GM19239 (cell line): ENCODE results near the gene CTIF.

Source experiments
- DNase-seq: peaks from one replicate; pipeline ENCODE4 v3.0.0; 2011; ENCODE audit warnings: low spot score; ENCODE audit not compliant: insufficient read length
- FAIRE-seq: peaks from 2 replicates; lab custom pipeline; 2011; peaks lifted over from hg19 to GRCh38; lab: Jason Lieb, UNC

The CTIF gene

GRCh38 chr18:48817021-48817461 lies 278.2 kb downstream of the CTIF start:
- DNase-seq = no peak
- no peak for FAIRE-seq

- DNase-seq = no peak
- no peak for FAIRE-seq
Measured at GRCh38 chr18:48818329-48819254, 279.8 kb downstream of the CTIF start.

GRCh38 chr18:48819276-48819675 lies 280.4 kb downstream of the CTIF start:
- no peak for FAIRE-seq

GRCh38 chr18:48819781-48820482 lies 281.1 kb downstream of the CTIF start:
- DNase-seq (no peak), FAIRE-seq (no peak)

More at GRCh38 chr18:48819276-48819675, 280.4 kb downstream of the CTIF start:
- DNase-seq = no peak

GRCh38 chr18:48820483-48821250 lies 281.8 kb downstream of the CTIF start:
- DNase-seq (peak; percentile 76), FAIRE-seq (peak; percentile 99)

- no peak for DNase-seq
- FAIRE-seq = no peak
Measured at GRCh38 chr18:48821251-48821590, 282.4 kb downstream of the CTIF start.

- FAIRE-seq = no peak
- DNase-seq = no peak
Measured at GRCh38 chr18:48821845-48822244, 283.0 kb downstream of the CTIF start.

GRCh38 chr18:48824231-48824970 lies 285.6 kb downstream of the CTIF start:
- FAIRE-seq = no peak
- DNase-seq = no peak

GRCh38 chr18:48825101-48825745 lies 286.4 kb downstream of the CTIF start:
- DNase-seq = no peak
- no peak for FAIRE-seq

GRCh38 chr18:48826271-48826670 lies 287.4 kb downstream of the CTIF start:
- no peak for FAIRE-seq
- no peak for DNase-seq

- FAIRE-seq = no peak
- DNase-seq = no peak
Measured at GRCh38 chr18:48826806-48827205, 288.0 kb downstream of the CTIF start.

GRCh38 chr18:48827291-48828193 lies 288.7 kb downstream of the CTIF start:
- FAIRE-seq (no peak), DNase-seq (no peak)

GRCh38 chr18:48828194-48828545 lies 289.3 kb downstream of the CTIF start:
- no peak for DNase-seq
- peak; percentile 55 for FAIRE-seq

- DNase-seq = no peak
- no peak for FAIRE-seq
Measured at GRCh38 chr18:48828691-48829442, 290.0 kb downstream of the CTIF start.

- FAIRE-seq = no peak
- DNase-seq = no peak
Measured at GRCh38 chr18:48829443-48830149, 290.8 kb downstream of the CTIF start.

GRCh38 chr18:48831113-48831759 lies 292.4 kb downstream of the CTIF start:
- DNase-seq = no peak
- no peak for FAIRE-seq

GRCh38 chr18:48831802-48832201 lies 293.0 kb downstream of the CTIF start:
- DNase-seq (no peak), FAIRE-seq (no peak)
